ENCODE measurements around the gene PIEZO2. TPM values are rescaled to one million over a fixed set of nuclear protein-coding genes. Genes with fewer than 3 reads are reported as not detected.

The PIEZO2 gene
- total and polyA plus RNA-seq, 12 donors, result 0.07 to 1.4 (median 0.25) TPM; not detected in 1

- TF ChIP-seq CTCF (IDR thresholded peaks at IDR 0.05), result no peak
- no peaks in the 10 kb centered on the region for H3K36me3 ChIP-seq
- DNase-seq (no peak), ATAC-seq (no peak)
- H3K27me3 ChIP-seq, result peaks cover 0 to 28% (median 4%) of the 10 kb centered on the region in 7 donors
- no peak overlapping the region for H3K27ac ChIP-seq
- WGBS, 2 donors, result 71 to 80% methylated on average over 5 of the region's 5 CpGs
- H3K4me1 ChIP-seq, result peaks cover 0 to 4% (median 0%) of the 10 kb centered on the region in 9 donors
- intact Hi-C loops (cut with DNase I), result loop anchor here in 2 of 10 donors (10.0 kb wide), 2 partner anchors 261 to 361 kb away; partner anchors contain the start of gene PIEZO2 (in 1 of the 2)
- H3K4me3 ChIP-seq, result no peak overlapping the region
- no peaks in the 10 kb centered on the region for H3K9me3 ChIP-seq
These were observed 365.4 kb downstream of the PIEZO2 start for GRCh38 chr18:10783941-10784340.

GRCh38 chr18:10776493-10776892, 372.9 kb downstream of the PIEZO2 start:
- H3K27ac ChIP-seq, result no peak overlapping the region
- no peak for TF ChIP-seq CTCF (IDR thresholded peaks at IDR 0.05)
- H3K4me1 ChIP-seq, result no peaks in the 10 kb centered on the region
- H3K4me3 ChIP-seq, result no peak overlapping the region
- ATAC-seq, result peak in 2 of 8 donors; percentile 56 to 81
- H3K9me3 ChIP-seq, result peaks cover 0 to 6% (median 0%) of the 10 kb centered on the region in 11 donors
- WGBS, 2 donors, result 68 to 69% methylated on average over 6 of the region's 6 CpGs
- intact Hi-C loops (cut with DNase I), result no loop called here
- no peak for DNase-seq
- peaks cover 0 to 34% (median 5%) of the 10 kb centered on the region in 7 donors for H3K27me3 ChIP-seq
- no peaks in the 10 kb centered on the region for H3K36me3 ChIP-seq

GRCh38 chr18:10775026-10775425, 374.3 kb downstream of the PIEZO2 start:
- intact Hi-C loops (cut with DNase I), result no loop called here
- Histone ChIP-seq H3K4me1 (no peaks in the 10 kb centered on the region), H3K27me3 (peaks cover 0 to 33% (median 5%) of the 10 kb centered on the region in 7 donors), H3K9me3 (peaks cover 0 to 6% (median 0%) of the 10 kb centered on the region in 11 donors), H3K4me3 (no peak overlapping the region), H3K27ac (no peak overlapping the region), H3K36me3 (no peaks in the 10 kb centered on the region)
- no peak for ATAC-seq
- no peak for TF ChIP-seq CTCF (IDR thresholded peaks at IDR 0.05)
- no peak for DNase-seq
- WGBS, 2 donors, result 83 to 89% methylated on average over 5 of the region's 5 CpGs

DNA sequence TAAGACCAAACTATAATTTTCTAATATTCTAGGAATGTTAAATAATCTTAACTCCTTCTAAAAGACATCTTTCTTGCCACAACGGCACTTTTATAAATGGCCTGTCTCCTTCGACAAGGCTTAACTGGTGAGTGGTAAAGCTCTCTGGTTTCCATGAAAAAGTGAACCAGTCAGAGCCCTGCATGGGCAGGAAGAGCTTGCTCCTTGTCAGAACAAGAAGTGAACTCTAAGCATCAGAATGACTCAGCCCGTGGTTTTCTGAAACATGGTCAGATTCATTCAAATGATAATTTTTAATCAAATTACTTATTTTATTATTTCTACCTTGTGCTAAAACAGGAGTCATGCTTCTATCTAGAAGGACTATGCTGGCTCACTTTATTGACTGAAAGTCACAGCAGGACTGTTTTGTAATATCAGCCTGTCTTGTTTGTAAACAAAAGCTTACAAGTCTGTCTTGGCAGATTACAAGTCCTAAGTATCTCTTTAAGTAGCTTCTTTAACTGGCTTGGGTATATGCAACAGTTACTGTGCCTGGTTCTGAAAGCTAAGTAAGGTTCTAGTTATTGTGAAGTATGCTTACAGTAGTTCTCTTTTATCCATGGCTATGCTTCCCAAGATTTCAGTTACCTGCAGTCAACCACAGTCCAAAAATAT, 378.2 kb downstream of the PIEZO2 start:
- DNase-seq, result no peak

More for the DNA sequence above, 378.2 kb downstream of the PIEZO2 start:
- H3K27ac ChIP-seq, result no peak overlapping the region
- no peaks in the 10 kb centered on the region for H3K36me3 ChIP-seq
- H3K4me3 ChIP-seq, result no peak overlapping the region
- H3K27me3 ChIP-seq, result peaks cover 0 to 28% (median 0%) of the 10 kb centered on the region in 7 donors
- intact Hi-C loops (cut with DNase I), result no loop called here
- peaks cover 0 to 6% (median 0%) of the 10 kb centered on the region in 11 donors for H3K9me3 ChIP-seq
- TF ChIP-seq CTCF (IDR thresholded peaks at IDR 0.05), result no peak
- no peaks in the 10 kb centered on the region for H3K4me1 ChIP-seq
- no peak for ATAC-seq
- 51 to 77% methylated on average over 3 of the region's 3 CpGs for WGBS, 2 donors
